ENCODE data around the gene NEK9. TPM values are rescaled to one million over a fixed set of nuclear protein-coding genes. Genes with fewer than 3 reads are reported as not detected.

NEK9 gene
- polyA plus RNA-seq, 1 donor from 2014 or later = 9.4 TPM

GRCh38 chr14:75094896-75095295, 32.0 kb downstream of the NEK9 start:
- Histone ChIP-seq H2AFZ (ENCODE audit: low read depth, low read length) (no peak overlapping the region), H3K4me3 (ENCODE audit: low read length) (no peak overlapping the region), H3K79me2 (replicated peaks; ENCODE audit: insufficient read depth, low read length) (no peaks in the 10 kb centered on the region), H3K9me2 (ENCODE audit: insufficient read depth, low read length) (no peaks in the 10 kb centered on the region), H3K27ac (ENCODE audit: low read length) (no peak overlapping the region), H3K9me3 (ENCODE audit: low read length) (no peaks in the 10 kb centered on the region), H3F3A (ENCODE audit: insufficient read depth, low read length, poor library complexity, severe bottlenecking) (no peaks in the 10 kb centered on the region), H3K36me3 (ENCODE audit: insufficient read depth, low read length) (no peaks in the 10 kb centered on the region), H3K9ac (ENCODE audit: low read length) (no peak overlapping the region), H4K20me1 (ENCODE audit: insufficient read depth) (no peaks in the 10 kb centered on the region), H3K4me2 (ENCODE audit: low read length) (no peak overlapping the region), H3K27me3 (ENCODE audit: insufficient read depth, low read depth, low read length) (no peaks in the 10 kb centered on the region)
- TF ChIP-seq SMC3 (conservative IDR thresholded peaks at IDR 0.05; ENCODE audit: poor library complexity) = no peak
- TF ChIP-seq RAD21 (conservative IDR thresholded peaks at IDR 0.05) = no peak
- TF ChIP-seq TAF1 (IDR thresholded peaks at IDR 0.05; ENCODE audit: low read depth) = no peak
- no peak for TF ChIP-seq MXI1 (conservative IDR thresholded peaks at IDR 0.05; ENCODE audit: poor library complexity, severe bottlenecking)
- TF ChIP-seq POLR2AphosphoS5 (IDR thresholded peaks at IDR 0.05) = no peak
- no peak for TF ChIP-seq EZH2 (IDR thresholded peaks at IDR 0.05; ENCODE audit: borderline replicate concordance, insufficient read depth, low read length, poor library complexity, severe bottlenecking)
- TF ChIP-seq REST (IDR thresholded peaks at IDR 0.05; ENCODE audit: borderline replicate concordance) = no peak
- no peak for TF ChIP-seq CTCF (IDR thresholded peaks at IDR 0.05; ENCODE audit: poor library complexity, severe bottlenecking)
- no peak for TF ChIP-seq EP300 (conservative IDR thresholded peaks at IDR 0.05; ENCODE audit: poor library complexity, severe bottlenecking)

GRCh38 chr14:75092698-75093097, 34.1 kb downstream of the NEK9 start:
- Histone ChIP-seq H3K9ac (ENCODE audit: low read length) (no peak overlapping the region), H3K27me3 (ENCODE audit: insufficient read depth, low read depth, low read length) (no peaks in the 10 kb centered on the region), H2AFZ (ENCODE audit: low read depth, low read length) (no peak overlapping the region), H3K9me2 (ENCODE audit: insufficient read depth, low read length) (no peaks in the 10 kb centered on the region), H3K9me3 (ENCODE audit: low read length) (no peaks in the 10 kb centered on the region), H3K36me3 (ENCODE audit: insufficient read depth, low read length) (no peaks in the 10 kb centered on the region), H3K79me2 (replicated peaks; ENCODE audit: insufficient read depth, low read length) (no peaks in the 10 kb centered on the region), H3F3A (ENCODE audit: insufficient read depth, low read length, poor library complexity, severe bottlenecking) (no peaks in the 10 kb centered on the region), H3K4me3 (ENCODE audit: low read length) (no peak overlapping the region), H4K20me1 (ENCODE audit: insufficient read depth) (no peaks in the 10 kb centered on the region), H3K27ac (ENCODE audit: low read length) (no peak overlapping the region), H3K4me2 (ENCODE audit: low read length) (no peak overlapping the region)
- TF ChIP-seq EZH2 (IDR thresholded peaks at IDR 0.05; ENCODE audit: borderline replicate concordance, insufficient read depth, low read length, poor library complexity, severe bottlenecking) = no peak
- TF ChIP-seq CTCF (IDR thresholded peaks at IDR 0.05; ENCODE audit: poor library complexity, severe bottlenecking) = no peak
- no peak for TF ChIP-seq TAF1 (IDR thresholded peaks at IDR 0.05; ENCODE audit: low read depth)
- TF ChIP-seq POLR2AphosphoS5 (IDR thresholded peaks at IDR 0.05) = no peak
- TF ChIP-seq REST (IDR thresholded peaks at IDR 0.05; ENCODE audit: borderline replicate concordance) = no peak
- TF ChIP-seq EP300 (conservative IDR thresholded peaks at IDR 0.05; ENCODE audit: poor library complexity, severe bottlenecking) = no peak
- no peak for TF ChIP-seq SMC3 (conservative IDR thresholded peaks at IDR 0.05; ENCODE audit: poor library complexity)
- TF ChIP-seq RAD21 (conservative IDR thresholded peaks at IDR 0.05) = no peak
- no peak for TF ChIP-seq MXI1 (conservative IDR thresholded peaks at IDR 0.05; ENCODE audit: poor library complexity, severe bottlenecking)

Measured in neural cell (in vitro differentiated cells).